Peyer's patch (tissue), 4 donors: ENCODE results near the gene PRAC1.

Experiments
- POLR2A ChIP-seq, 2 donors: fragments of 450-650 bp; IDR thresholded peaks; one replicate each; pipeline ENCODE4 v1.5.1; 2017; ENCODE audit warnings: antibody characterized with exemption in 2 of 2, mild to moderate bottlenecking in 2 of 2, moderate library complexity in 2 of 2
- TF ChIP-seq, protein P1 (sequence below), 6 experiments: fragments of 450-650 bp in 4 of 6; fragments of 200-600 bp in 2 of 6; sonication (generic) in 1 of 6; IDR thresholded peaks; one replicate each; pipeline ENCODE4 v1.5.1; 2017 to 2019; ENCODE audit warnings: antibody characterized with exemption in 6 of 6, mild to moderate bottlenecking in 3 of 6, moderate library complexity in 1 of 6

DNA sequence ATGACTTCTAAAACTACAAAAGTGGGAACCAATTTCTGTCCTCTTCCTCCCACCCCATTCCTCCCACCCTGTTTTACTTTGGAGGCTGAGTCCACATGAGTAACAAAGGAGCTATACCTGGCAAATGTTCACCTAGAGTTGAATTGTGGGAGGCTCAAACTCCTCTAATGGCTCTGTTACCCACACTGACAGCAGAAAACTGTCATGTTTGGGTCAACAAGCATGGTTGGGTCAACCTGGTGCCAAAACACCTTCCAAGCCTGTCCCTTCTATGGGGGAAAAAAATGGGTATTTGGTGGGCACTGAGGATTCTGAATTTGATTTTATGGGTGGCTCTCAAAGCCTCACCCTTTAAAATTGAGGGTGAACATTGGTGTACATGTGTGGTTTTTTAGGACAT is 18.2 kb upstream of the PRAC1 start:
- TF ChIP-seq, protein P1, sequence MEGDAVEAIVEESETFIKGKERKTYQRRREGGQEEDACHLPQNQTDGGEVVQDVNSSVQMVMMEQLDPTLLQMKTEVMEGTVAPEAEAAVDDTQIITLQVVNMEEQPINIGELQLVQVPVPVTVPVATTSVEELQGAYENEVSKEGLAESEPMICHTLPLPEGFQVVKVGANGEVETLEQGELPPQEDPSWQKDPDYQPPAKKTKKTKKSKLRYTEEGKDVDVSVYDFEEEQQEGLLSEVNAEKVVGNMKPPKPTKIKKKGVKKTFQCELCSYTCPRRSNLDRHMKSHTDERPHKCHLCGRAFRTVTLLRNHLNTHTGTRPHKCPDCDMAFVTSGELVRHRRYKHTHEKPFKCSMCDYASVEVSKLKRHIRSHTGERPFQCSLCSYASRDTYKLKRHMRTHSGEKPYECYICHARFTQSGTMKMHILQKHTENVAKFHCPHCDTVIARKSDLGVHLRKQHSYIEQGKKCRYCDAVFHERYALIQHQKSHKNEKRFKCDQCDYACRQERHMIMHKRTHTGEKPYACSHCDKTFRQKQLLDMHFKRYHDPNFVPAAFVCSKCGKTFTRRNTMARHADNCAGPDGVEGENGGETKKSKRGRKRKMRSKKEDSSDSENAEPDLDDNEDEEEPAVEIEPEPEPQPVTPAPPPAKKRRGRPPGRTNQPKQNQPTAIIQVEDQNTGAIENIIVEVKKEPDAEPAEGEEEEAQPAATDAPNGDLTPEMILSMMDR (IDR thresholded peaks at IDR 0.05): no peak
- TF ChIP-seq POLR2A (IDR thresholded peaks at IDR 0.05): no peak
